HG03521 (cell line): Measurements from ENCODE around the gene SORL1.
"Not testable (repeated sequence)": the region's sequence is repeated elsewhere in the genome, so short reads cannot be mapped to it uniquely, and the experiment has no call there.

Experiments
- ATAC-seq: cut with Tn5 transposase; IDR thresholded peaks from one replicate; pipeline ENCODE4 v1.9.1; 2021; ENCODE audit warnings: mild to moderate bottlenecking, moderate library complexity; ENCODE audit not compliant: unreplicated experiment

The SORL1 gene

GRCh38 chr11:121451986-121452608, at the start of gene SORL1:
TSS of gene SORL1 (plus strand) at chr11:121452314. CDS start at chr11:121452332, 18 bp downstream.
- peak; percentile 51 for ATAC-seq

- ATAC-seq, result no peak
Measured at GRCh38 chr11:121405646-121406045, 46.5 kb upstream of the SORL1 start.

- no peak for ATAC-seq
Measured at GRCh38 chr11:121406291-121406690, 45.8 kb upstream of the SORL1 start.

GRCh38 chr11:121408830-121409229, 43.3 kb upstream of the SORL1 start:
- ATAC-seq, result no peak

- not testable (repeated sequence) for ATAC-seq
Measured at GRCh38 chr11:121410041-121410440, 42.1 kb upstream of the SORL1 start.

- ATAC-seq, result not testable (repeated sequence)
Measured at GRCh38 chr11:121411330-121411729, 40.8 kb upstream of the SORL1 start.

GRCh38 chr11:121412000-121412587, 40.0 kb upstream of the SORL1 start:
- no peak for ATAC-seq

GRCh38 chr11:121412711-121413415, 39.3 kb upstream of the SORL1 start:
- no peak for ATAC-seq

GRCh38 chr11:121414141-121414913, 37.8 kb upstream of the SORL1 start:
- no peak for ATAC-seq

GRCh38 chr11:121415856-121416255, 36.3 kb upstream of the SORL1 start:
- ATAC-seq, result no peak

GRCh38 chr11:121417055-121417551, 35.0 kb upstream of the SORL1 start:
- ATAC-seq, result peak; percentile 52

- ATAC-seq, result no peak
Measured at GRCh38 chr11:121417607-121418006, 34.5 kb upstream of the SORL1 start.

GRCh38 chr11:121418625-121419114, 33.4 kb upstream of the SORL1 start:
- peak; percentile 43 for ATAC-seq

GRCh38 chr11:121419836-121420235, 32.3 kb upstream of the SORL1 start:
- ATAC-seq, result no peak

GRCh38 chr11:121420398-121420797, 31.7 kb upstream of the SORL1 start:
- ATAC-seq, result no peak

GRCh38 chr11:121421149-121421901, 30.8 kb upstream of the SORL1 start:
- no peak for ATAC-seq

GRCh38 chr11:121422675-121423074, 29.4 kb upstream of the SORL1 start:
- ATAC-seq, result no peak

- ATAC-seq, result no peak
Measured at GRCh38 chr11:121425828-121426227, 26.3 kb upstream of the SORL1 start.

- ATAC-seq, result no peak
Measured at GRCh38 chr11:121426476-121427399, 25.4 kb upstream of the SORL1 start.
